ENCODE results near the gene SPATC1L. TPM values are rescaled to one million over a fixed set of nuclear protein-coding genes. Genes with fewer than 3 reads are reported as not detected.
A peak's percentile ranks its signal among the peaks of the same experiment; 100 is the strongest.

The SPATC1L gene
- total RNA-seq, 2 experiments from 2014 or later = 4.2 to 4.8 TPM

DNA sequence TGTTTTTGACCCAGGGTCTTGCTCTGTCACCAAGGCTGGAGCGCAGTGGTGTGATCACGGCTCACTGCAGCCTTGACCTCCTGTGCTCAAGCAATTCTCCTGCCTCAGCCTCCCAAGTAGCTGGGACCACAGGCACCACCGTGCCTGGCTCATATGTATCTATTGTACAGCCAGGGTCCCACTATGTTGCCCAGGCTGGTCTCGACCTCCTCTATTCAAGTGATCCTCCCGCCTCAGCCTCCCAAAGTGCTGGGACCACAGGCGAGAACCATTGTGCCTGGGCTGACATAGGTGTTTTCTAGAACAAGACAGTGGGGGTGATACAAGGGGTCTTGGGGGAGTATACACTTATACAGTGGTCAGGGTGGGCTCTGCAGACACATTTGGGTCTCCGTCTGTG is 46.4 kb downstream of the SPATC1L start:
- no peak for ATAC-seq
- Mint-ChIP-seq H3K27ac (no peak overlapping the region), H3K36me3 (no peaks in the 10 kb centered on the region), H3K9me3 (ENCODE audit: low read depth) (no peaks in the 10 kb centered on the region), H3K27me3 (no peaks in the 10 kb centered on the region), H3K4me3 (no peak overlapping the region), H3K4me1 (peaks cover 2% of the 10 kb centered on the region)
- CTCF ChIA-PET = no interaction called here
- DNase-seq = no peak

DNA sequence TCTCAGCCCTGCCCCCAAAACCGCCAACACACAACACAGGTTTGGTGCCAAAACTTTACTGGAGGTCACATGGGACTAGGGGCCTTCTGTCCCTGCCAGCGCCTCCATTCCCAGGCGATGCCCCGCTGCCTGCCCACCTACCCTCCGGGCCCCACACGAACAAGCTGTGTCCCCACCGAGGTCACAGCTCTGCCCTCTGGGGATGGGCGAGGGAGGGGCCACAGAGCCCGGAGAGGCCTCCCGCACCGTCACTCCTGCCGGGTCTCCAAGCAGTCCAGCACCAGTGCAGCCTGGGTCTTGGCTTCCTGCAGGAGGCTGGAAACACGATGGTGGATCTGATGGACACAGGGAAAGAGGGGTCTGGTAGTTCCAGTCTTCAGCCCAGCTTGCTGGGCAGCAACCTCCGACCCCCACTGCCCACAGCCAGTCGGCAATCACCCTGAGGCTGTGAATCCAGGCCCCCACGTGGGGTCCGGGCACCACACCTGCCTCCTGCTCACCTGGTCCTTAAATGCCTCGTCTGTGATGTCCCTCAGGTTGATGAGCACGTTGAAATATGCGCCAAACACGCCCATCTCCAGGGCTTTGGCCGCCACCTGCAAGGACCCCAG is 47.4 kb downstream of the SPATC1L start:
- Mint-ChIP-seq H3K27ac (no peak overlapping the region), H3K36me3 (no peaks in the 10 kb centered on the region), H3K4me1 (no peaks in the 10 kb centered on the region), H3K27me3 (no peaks in the 10 kb centered on the region), H3K4me3 (no peak overlapping the region), H3K9me3 (ENCODE audit: low read depth) (no peaks in the 10 kb centered on the region)
- DNase-seq (no peak), ATAC-seq (no peak)
- CTCF ChIA-PET = no interaction called here

DNA sequence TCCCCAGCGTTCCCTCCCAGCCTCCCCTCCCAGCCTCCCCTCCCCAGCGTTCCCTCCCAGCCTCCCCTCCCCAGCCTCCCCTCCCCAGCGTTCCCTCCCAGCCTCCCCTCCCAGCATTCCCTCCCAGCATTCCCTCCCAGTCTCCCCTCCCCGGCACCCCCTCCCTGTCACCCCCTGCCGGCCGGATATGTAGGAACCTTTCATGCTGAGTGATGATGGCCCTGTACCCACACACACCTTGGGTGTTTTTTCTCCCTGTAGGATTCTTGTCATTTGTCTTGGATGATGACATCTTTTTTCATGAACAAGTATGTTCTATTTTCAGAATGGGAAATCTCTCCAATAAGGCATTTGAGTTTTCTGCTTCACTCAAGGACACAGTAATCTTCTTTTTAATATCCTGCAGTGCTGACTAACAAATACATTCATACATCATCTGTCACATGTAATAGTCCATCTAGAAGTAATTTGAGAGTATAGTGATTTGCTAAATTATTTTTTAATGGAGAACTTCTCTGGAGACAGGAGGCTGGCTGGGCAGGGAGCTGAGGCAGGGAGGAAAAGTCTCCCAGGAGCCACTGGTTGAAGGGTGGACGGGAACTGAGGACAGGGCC is 48.4 kb downstream of the SPATC1L start:
- DNase-seq (no peak), ATAC-seq (no peak)
- CTCF ChIA-PET = no interaction called here
- Mint-ChIP-seq H3K27ac (no peak overlapping the region), H3K4me3 (no peak overlapping the region), H3K4me1 (no peaks in the 10 kb centered on the region), H3K27me3 (no peaks in the 10 kb centered on the region), H3K36me3 (no peaks in the 10 kb centered on the region), H3K9me3 (ENCODE audit: low read depth) (no peaks in the 10 kb centered on the region)

DNA sequence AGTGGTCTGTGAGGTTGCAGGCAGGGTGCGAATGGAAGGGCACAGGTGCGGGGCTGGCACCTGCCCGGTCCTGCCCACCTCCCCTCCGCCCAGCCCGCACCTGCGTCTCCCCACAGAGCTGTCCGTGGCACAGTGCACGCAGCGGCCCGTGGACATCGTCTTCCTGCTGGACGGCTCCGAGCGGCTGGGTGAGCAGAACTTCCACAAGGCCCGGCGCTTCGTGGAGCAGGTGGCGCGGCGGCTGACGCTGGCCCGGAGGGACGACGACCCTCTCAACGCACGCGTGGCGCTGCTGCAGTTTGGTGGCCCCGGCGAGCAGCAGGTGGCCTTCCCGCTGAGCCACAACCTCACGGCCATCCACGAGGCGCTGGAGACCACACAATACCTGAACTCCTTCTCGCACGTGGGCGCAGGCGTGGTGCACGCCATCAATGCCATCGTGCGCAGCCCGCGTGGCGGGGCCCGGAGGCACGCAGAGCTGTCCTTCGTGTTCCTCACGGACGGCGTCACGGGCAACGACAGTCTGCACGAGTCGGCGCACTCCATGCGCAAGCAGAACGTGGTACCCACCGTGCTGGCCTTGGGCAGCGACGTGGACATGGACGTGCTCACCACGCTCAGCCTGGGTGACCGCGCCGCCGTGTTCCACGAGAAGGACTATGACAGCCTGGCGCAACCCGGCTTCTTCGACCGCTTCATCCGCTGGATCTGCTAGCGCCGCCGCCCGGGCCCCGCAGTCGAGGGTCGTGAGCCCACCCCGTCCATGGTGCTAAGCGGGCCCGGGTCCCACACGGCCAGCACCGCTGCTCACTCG is 52.2 kb downstream of the SPATC1L start:
- H3K27me3 Mint-ChIP-seq = no peaks in the 10 kb centered on the region
- no peak overlapping the region for H3K27ac Mint-ChIP-seq
- no peaks in the 10 kb centered on the region for H3K36me3 Mint-ChIP-seq
- CTCF ChIA-PET = interaction anchor here (2.1 kb wide), 1 partner anchor 11 kb away, joined by 8 read pairs; no protein-coding TSS in a partner anchor
- ATAC-seq (no peak), DNase-seq (no peak)
- H3K9me3 Mint-ChIP-seq (ENCODE audit: low read depth) = no peaks in the 10 kb centered on the region
- no peaks in the 10 kb centered on the region for H3K4me1 Mint-ChIP-seq
- H3K4me3 Mint-ChIP-seq = no peak overlapping the region

GRCh38 chr21:46131588-46131837 is 52.7 kb downstream of the SPATC1L start:
- CTCF ChIA-PET = interaction anchor here (2.1 kb wide), 1 partner anchor 12 kb away, joined by 8 read pairs; no protein-coding TSS in a partner anchor
- Mint-ChIP-seq H3K4me1 (no peaks in the 10 kb centered on the region), H3K27me3 (no peaks in the 10 kb centered on the region), H3K9me3 (ENCODE audit: low read depth) (no peaks in the 10 kb centered on the region), H3K36me3 (no peaks in the 10 kb centered on the region), H3K27ac (no peak overlapping the region), H3K4me3 (no peak overlapping the region)
- ATAC-seq (no peak), DNase-seq (no peak)

DNA sequence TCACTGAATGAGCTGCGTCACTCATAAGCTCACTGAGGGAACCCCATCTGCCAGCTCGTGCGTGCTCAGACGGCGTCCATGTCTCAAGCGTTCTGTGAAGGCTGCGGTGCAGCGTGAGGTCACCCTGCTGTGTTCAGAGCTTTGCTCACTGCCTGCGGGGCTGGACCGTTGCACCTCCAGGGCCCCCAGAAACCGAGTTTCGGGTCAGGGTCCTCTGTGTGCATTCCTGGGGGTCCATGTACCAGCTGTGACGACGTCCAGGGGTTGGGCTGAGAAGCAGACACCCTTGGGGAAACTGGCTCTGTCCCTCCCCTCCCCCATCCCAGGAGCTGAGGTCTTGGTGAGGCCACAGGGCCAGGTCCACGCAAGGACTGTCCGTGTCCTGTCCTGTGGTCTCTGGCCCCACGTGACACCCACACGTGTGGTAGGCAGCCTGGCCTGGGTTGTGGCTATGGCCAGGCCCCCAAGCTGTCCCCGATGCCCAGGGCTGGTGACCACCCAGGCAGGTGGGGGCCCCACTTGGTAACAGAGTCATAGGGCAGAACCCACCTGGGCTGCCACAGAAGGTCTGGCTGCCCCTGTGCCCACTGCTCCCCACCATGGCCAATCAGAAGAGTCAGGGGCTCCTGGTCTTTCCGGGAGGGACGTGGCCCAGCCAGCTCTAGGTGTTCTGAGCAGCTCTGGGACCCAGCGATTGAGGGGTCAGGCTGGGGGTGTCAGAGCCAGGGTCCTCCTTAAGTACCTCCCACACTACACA is 53.2 kb downstream of the SPATC1L start:
- CTCF ChIA-PET = interaction anchor here (2.1 kb wide), 1 partner anchor 12 kb away, joined by 8 read pairs; no protein-coding TSS in a partner anchor
- no peak for ATAC-seq
- DNase-seq = no peak
- Mint-ChIP-seq H3K4me1 (no peaks in the 10 kb centered on the region), H3K9me3 (ENCODE audit: low read depth) (no peaks in the 10 kb centered on the region), H3K36me3 (no peaks in the 10 kb centered on the region), H3K27ac (no peak overlapping the region), H3K4me3 (no peak overlapping the region), H3K27me3 (no peaks in the 10 kb centered on the region)

- no peaks in the 10 kb centered on the region for H3K4me1 Mint-ChIP-seq
- no peaks in the 10 kb centered on the region for H3K27me3 Mint-ChIP-seq
- H3K9me3 Mint-ChIP-seq (ENCODE audit: low read depth) = no peaks in the 10 kb centered on the region
- DNase-seq = no peak
- H3K4me3 Mint-ChIP-seq = no peak overlapping the region
- CTCF ChIA-PET = interaction anchor here (2.1 kb wide), 1 partner anchor 13 kb away, joined by 8 read pairs; no protein-coding TSS in a partner anchor
- no peak for ATAC-seq
- no peak overlapping the region for H3K27ac Mint-ChIP-seq
- no peaks in the 10 kb centered on the region for H3K36me3 Mint-ChIP-seq
Measured at GRCh38 chr21:46129846-46130651, 54.2 kb downstream of the SPATC1L start.

- Mint-ChIP-seq H3K27me3 (no peaks in the 10 kb centered on the region), H3K27ac (no peak overlapping the region), H3K36me3 (no peaks in the 10 kb centered on the region), H3K9me3 (ENCODE audit: low read depth) (no peaks in the 10 kb centered on the region), H3K4me3 (no peak overlapping the region), H3K4me1 (no peaks in the 10 kb centered on the region)
- DNase-seq (no peak), ATAC-seq (no peak)
- CTCF ChIA-PET = no interaction called here
Measured at GRCh38 chr21:46128933-46129571, 55.2 kb downstream of the SPATC1L start.

GRCh38 chr21:46128106-46128932 is 55.9 kb downstream of the SPATC1L start:
- no peak overlapping the region for H3K4me3 Mint-ChIP-seq
- DNase-seq = no peak
- CTCF ChIA-PET = no interaction called here
- no peaks in the 10 kb centered on the region for H3K4me1 Mint-ChIP-seq
- H3K27me3 Mint-ChIP-seq = no peaks in the 10 kb centered on the region
- H3K36me3 Mint-ChIP-seq = no peaks in the 10 kb centered on the region
- no peak overlapping the region for H3K27ac Mint-ChIP-seq
- no peaks in the 10 kb centered on the region for H3K9me3 Mint-ChIP-seq (ENCODE audit: low read depth)
- ATAC-seq = no peak

DNA sequence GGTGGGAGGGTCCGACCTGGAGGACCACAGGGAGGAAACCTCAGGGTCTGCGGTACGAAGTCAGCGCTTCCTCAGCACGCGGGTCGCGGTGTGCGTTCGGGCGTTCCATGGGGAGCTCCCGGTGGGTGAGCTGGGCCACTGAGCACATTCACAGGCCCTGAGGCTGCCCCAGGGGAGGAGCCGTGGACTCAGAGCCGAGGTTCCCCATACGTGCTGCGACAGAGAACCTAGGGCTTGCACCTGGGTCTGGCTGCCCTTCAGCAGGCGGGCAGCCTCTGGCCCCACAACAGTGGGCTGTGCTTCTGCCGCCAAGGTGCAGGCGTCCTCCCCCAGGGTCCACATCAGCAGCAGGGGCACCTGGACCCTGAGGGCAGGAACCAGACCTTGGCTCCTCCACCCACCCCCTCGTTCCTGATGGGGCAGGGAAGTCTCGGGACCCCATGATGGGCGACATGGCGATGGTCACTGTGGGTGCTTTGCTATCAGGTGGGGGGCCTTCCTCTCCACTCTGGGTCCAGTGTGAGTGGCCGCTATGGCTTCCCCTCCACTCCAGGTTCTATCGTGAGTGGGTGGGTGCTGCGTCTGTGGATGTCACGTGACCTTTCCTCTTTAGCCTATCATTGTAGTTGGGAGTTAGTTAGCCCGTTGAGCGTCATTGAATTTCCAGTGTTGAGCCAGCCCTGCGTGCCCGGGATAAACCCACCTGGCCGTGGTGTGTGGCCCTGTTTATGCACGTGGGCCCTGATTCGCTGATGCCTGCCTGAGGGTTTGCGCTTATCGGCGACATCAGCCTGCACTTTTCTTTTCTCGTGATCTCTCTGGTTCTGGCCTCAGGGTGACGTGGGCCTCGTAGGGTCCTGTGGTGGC is 56.8 kb downstream of the SPATC1L start:
- Mint-ChIP-seq H3K36me3 (no peaks in the 10 kb centered on the region), H3K4me3 (no peak overlapping the region), H3K9me3 (ENCODE audit: low read depth) (no peaks in the 10 kb centered on the region), H3K27ac (no peak overlapping the region), H3K4me1 (no peaks in the 10 kb centered on the region), H3K27me3 (no peaks in the 10 kb centered on the region)
- CTCF ChIA-PET = no interaction called here
- DNase-seq (no peak), ATAC-seq (no peak)

GRCh38 chr21:46126309-46127238 is 57.7 kb downstream of the SPATC1L start:
- no peak for ATAC-seq
- peak; percentile 38 for DNase-seq
- H3K36me3 Mint-ChIP-seq = no peaks in the 10 kb centered on the region
- CTCF ChIA-PET = no interaction called here
- H3K4me1 Mint-ChIP-seq = no peaks in the 10 kb centered on the region
- H3K9me3 Mint-ChIP-seq (ENCODE audit: low read depth) = no peaks in the 10 kb centered on the region
- no peak overlapping the region for H3K27ac Mint-ChIP-seq
- H3K27me3 Mint-ChIP-seq = no peaks in the 10 kb centered on the region
- no peak overlapping the region for H3K4me3 Mint-ChIP-seq
